Naive B cell (primary cell): ENCODE results near the gene SLC39A13. TPM values are rescaled to one million over a fixed set of nuclear protein-coding genes. Genes with fewer than 3 reads are reported as not detected.

Experiments used
- polyA plus RNA-seq, 6 donors: library from polyadenylated mRNA; unstranded; fragments of 300-500 nt; fragmentation: Illumina TruSeq; gene quantifications; one replicate each; pipeline ENCODE4 v1.2.3, GENCODE V29; 2021; ENCODE audit warnings: low read depth in 6 of 6

The SLC39A13 gene
- polyA plus RNA-seq, 6 donors from 2014 or later, result 7.5 to 21.9 (median 17.2) TPM

Other genes with a start within 250 kb of the SLC39A13 start
- 100 to 1,000 TPM in 3 of 6 donors, 10 to 100 TPM in 3; 87.2 to 127 (median 100) TPM for gene ARFGAP2, start 231.7 kb upstream of the SLC39A13 start, polyA plus RNA-seq
- under 1 TPM in 2 of 6 donors, not detected in 4; 0.41 to 0.49 TPM for gene PACSIN3, start 222.2 kb upstream of the SLC39A13 start, polyA plus RNA-seq
- 10 to 100 TPM in 5 of 6 donors, 1 to 10 TPM in 1; 6.5 to 25.3 (median 22.9) TPM for gene DDB2, start 193.6 kb upstream of the SLC39A13 start, polyA plus RNA-seq
- gene ACP2, start 159.8 kb upstream of the SLC39A13 start, polyA plus RNA-seq, result 1 to 10 TPM in 5 of 6 donors, not detected in 1; 1.6 to 8.1 (median 2.2) TPM
- 10 to 100 TPM in 1 of 6 donors, 1 to 10 TPM in 5; 3.2 to 12.5 (median 5.2) TPM for gene NR1H3, start 150.6 kb upstream of the SLC39A13 start, polyA plus RNA-seq
- 10 to 100 TPM; 12.1 to 24.8 (median 16.4) TPM for gene MADD, start 138.5 kb upstream of the SLC39A13 start, polyA plus RNA-seq
- gene MYBPC3, start 55.9 kb upstream of the SLC39A13 start, polyA plus RNA-seq, result not detected
- 10 to 100 TPM; 42.8 to 74.6 (median 51.7) TPM for gene SPI1, start 30.0 kb upstream of the SLC39A13 start, polyA plus RNA-seq
- 100 to 1,000 TPM in 2 of 6 donors, 10 to 100 TPM in 4; 78.6 to 109 (median 95.1) TPM for gene PSMC3, start 17.8 kb downstream of the SLC39A13 start, polyA plus RNA-seq
- not detected for gene RAPSN, start 40.5 kb downstream of the SLC39A13 start, polyA plus RNA-seq
- gene CELF1, start 144.5 kb downstream of the SLC39A13 start, polyA plus RNA-seq, result 10 to 100 TPM; 61.5 to 96.8 (median 69.0) TPM
- gene PTPMT1, start 157.0 kb downstream of the SLC39A13 start, polyA plus RNA-seq, result 100 to 1,000 TPM in 1 of 6 donors, 10 to 100 TPM in 5; 69.3 to 133 (median 81.2) TPM
- 10 to 100 TPM; 32.5 to 71.8 (median 46.1) TPM for gene KBTBD4, start 170.4 kb downstream of the SLC39A13 start, polyA plus RNA-seq
- 100 to 1,000 TPM in 3 of 6 donors, 10 to 100 TPM in 3; 83.1 to 113 (median 99.6) TPM for gene NDUFS3, start 170.5 kb downstream of the SLC39A13 start, polyA plus RNA-seq
- gene FAM180B, start 178.1 kb downstream of the SLC39A13 start, polyA plus RNA-seq, result not detected
- gene C1QTNF4, start 185.8 kb downstream of the SLC39A13 start, polyA plus RNA-seq, result under 1 TPM in 1 of 6 donors, not detected in 5; 0.91 TPM
- gene MTCH2, start 234.0 kb downstream of the SLC39A13 start, polyA plus RNA-seq, result 10 to 100 TPM; 56.9 to 77.3 (median 64.6) TPM